GM21786 (cell line): ENCODE results near the gene ZNF618.
"Not testable (repeated sequence)": the region's sequence is repeated elsewhere in the genome, so short reads cannot be mapped to it uniquely, and the experiment has no call there.

Source experiments
- ATAC-seq: cut with Tn5 transposase; IDR thresholded peaks from one replicate; pipeline ENCODE4 v1.9.1; 2021; ENCODE audit not compliant: unreplicated experiment

ZNF618 gene

DNA sequence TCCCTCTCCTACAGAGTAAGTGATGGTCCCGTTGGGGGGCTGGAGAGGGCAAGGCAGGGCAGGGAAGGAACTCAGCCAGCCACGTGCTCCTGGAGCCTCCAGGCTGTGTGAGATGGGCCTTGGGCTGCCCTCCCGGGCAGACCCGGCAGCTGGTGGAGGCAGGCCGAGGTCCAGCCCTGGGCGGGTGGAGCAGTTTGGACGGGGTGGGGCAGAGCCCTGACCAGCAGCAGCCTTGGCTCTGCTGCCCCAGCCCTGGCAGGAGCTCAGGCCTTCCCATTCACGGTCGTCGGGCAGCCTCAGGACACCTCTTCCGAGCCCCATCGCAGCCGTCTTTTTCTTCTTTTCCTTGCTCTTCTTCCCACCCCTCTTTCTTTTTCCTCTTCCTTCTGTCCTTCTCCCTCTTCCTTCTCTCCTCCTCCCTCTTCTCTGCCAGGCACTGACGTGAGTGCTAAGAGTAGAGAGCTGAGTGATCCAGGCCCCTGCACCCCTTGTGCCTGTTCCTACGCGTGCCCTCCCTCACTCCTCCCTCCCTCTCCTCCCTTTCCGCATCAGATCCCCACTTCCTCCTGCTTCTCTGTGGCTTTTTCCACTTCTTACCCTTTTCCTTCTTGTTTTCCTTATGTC is 159.2 kb downstream of the ZNF618 start:
- ATAC-seq = no peak

DNA sequence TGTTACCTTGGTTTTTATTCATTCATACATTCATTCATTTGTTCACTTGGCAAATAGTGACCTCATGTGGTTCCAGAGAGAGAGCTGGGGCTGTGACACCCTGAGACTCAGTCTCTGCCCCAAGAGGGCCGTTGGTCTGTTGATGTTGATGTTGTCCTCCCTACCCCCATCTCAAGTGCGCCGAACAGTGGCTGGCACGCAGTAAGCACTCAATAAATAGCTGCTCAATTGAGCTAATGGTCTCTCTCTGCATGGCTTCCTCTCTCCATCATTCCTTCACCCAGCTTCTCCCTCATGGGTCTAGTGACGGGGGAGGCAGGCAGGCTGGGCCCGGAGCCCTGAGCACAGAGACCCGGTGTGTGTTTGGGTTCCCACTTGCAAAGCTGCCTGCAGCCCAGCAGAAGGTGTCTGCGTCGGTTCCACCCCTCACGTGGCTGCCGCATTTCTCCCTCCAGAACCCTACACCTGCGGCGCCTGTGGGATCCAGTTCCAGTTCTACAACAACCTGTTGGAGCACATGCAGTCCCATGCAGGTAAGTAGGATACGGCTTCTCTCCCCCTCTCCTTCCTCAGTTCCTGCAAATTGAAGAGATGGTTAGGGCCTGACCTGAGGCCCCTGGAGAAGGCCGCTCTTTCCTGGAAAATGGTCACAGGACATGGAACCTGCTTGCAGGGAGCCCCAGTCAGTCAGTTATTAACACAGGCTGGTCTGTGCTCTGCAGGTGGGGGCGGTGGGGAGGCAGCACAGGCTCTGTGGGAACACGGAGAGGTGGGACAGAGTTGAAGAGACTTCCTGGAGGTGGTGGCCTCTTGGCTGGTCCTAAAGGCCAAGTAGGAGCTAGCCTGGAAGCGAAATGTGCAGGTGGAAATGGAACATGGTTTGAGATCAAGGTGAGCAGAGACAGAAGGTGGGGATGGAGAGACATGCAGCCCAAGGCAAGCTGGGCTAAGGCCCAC is 160.0 kb downstream of the ZNF618 start:
- ATAC-seq = no peak

DNA sequence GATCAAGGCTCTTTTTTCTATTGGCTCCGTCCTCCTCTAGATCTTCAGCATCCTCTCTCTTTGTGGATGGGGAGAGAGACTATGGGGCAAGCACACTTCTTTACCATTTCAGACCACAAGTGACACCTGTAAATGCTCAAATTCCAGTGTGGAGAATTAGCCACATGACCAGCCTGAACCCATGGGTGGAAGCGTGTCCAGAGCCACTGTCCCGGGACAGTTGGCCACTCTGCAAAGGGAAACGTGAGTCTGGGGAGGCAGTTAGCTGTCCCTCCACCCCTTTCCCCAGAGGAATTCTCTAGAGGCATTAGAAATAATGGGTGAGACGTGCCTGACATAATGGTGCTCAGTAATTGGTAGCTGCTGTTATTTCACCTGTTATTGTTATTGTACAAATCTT is 161.1 kb downstream of the ZNF618 start:
- no peak for ATAC-seq

DNA sequence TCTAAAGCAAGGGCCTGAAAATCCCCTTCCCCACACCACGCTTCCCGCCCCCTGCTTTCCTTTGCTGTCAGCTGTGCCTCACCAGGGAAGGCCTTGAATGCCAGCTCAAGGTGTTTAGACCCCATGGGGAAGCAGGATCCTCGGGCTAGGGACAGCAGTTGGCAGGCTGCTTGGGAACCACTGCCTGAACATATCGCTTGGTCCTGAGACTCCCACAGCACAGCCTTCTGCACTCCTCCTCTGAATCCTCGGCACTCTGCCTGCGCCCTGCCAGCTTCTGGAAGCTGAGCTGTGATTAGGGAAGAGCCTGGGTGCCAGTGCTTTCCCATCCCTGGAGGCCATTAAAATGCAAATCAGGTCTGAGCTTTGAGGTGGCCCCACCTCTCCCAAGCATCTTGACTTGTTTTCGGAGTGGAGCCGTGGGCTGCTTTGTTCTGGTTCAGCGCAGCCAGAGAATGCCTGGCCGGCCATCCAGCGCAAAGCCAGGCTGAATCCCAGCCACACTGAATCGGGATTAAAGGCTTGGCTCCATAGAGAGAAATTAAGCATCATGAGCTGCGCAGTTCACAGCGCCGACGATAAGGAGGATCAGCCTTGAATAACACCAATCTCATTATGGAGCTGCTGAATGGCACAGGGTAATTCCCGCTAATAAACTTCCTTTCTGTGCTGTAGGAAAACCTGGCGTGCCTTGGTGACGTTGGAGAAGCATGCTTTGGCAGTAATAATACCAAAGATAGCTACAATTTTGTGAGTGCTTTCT is 162.0 kb downstream of the ZNF618 start:
- ATAC-seq = no peak

DNA sequence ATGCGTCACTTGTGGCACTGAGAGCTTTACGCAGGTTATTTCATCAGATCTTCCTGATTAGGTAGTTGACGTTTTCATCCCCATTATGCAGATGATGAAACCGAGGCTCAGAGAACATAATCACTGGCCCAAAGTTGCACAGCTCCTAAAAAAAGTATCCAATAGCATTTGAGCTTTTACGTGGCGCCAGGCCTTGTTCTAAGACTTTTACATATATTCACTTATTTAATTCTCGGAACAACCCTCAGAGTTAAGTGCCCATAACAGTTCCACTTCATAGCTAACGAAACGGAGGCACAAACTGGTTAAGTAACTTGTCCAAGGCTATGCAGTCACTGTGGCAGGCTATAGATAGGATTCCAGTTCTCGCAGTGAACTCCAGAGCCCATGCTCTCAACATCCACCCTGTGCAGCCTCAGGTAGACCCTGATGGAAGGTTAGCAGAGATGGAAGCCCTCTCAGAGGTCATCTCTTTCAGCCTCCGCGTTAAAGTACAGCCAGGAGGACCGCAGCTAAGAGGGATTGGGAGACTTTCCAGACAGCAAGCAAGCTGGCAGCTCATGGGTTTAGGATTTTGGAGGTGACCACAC is 162.7 kb downstream of the ZNF618 start:
- no peak for ATAC-seq

DNA sequence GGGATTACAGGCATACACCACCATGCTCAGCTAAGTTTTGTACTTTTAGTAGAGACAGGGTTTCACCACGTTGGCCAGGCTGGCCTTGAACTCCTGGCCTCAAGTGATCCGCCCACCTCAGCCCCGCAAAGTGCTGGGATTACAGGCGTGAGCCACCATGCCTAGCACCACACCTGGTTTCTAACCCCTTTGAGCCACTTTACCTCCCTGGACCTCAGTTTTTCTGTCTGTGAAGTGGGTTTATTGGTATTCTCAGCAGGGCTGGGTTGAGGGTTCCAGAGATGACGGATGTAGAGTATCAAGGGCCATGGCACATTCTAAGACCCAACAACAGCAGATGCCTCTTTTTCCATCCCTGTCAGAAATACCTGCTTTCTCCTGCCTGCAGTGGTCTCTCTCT is 163.4 kb downstream of the ZNF618 start:
- no peak for ATAC-seq

DNA sequence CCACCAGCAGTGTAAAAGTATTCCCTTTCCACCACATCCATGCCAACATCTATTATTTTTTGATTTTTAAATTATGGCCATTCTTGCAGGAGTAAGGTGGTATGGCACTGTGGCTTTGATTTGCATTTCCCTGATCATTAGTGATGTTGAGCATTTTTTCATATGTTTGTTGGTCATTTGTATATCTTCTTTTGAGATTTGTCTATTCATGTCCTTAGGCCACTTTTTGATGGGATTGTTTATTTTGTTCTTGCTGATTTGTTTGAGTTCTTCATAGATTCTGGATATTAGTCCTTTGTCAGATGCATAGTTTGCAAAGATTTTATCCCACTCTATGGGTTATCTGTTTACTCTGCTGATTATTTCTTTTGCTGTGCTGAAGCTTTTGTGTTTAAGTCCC is 167.6 kb downstream of the ZNF618 start:
- ATAC-seq = not testable (repeated sequence)

DNA sequence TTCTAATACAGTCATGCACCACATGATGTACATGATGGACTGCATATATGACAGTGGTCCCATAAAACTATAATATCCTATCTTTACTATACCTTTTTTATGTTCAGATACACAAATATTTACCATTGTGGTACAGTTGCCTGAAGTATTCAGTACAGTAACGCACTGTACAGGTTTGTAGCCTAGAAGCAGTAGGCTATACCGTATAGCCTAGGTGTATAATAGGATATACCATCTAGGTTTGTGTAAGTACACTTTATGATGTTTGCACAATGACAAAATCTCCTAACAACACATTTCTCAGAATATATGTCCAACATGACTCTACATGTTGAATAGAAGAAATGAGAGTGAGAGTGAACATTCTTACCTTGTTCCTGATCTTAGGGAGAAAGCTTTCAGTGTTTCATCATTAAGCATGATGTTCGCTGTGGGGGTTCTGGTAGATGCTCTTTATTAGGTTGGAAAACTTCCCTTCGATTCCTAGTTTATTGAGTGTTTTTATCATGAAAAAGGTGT is 170.2 kb downstream of the ZNF618 start:
- ATAC-seq = no peak

DNA sequence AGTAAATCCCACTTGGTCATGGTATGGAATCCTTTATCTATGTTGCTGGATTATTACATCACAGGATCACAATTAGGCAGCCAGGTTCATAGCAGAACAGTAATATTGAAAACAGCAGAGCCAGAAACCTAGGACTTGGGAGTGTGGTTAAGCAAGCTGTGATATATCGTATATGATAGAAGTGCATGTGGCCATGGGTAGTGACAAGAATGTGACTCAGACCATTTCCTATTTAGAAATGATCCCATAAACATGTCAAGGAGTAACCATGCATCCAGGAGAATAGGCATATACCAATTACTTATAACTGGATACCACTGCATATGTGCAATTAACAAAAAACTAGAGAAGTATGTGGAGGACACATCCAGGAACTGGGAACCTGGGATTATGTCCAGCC is 170.8 kb downstream of the ZNF618 start:
- no peak for ATAC-seq

DNA sequence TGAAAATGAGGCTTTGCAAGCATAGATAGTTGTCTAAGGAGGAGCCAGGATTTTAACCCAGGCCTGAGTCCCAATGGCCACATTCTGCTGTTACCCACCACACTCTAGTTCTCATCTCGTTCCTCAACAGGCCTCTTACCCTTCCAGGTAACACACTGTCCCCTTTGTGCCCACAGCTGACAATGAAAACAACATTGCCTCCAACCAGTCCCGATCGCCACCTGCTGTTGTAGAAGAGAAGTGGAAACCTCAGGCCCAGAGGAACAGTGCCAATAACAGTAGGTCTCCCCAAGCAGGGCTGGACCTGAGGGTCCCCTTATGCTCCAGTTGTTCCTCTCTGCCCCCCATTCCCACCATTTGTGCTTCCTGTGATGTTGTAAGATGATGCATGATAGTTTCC is 171.6 kb downstream of the ZNF618 start:
- no peak for ATAC-seq

DNA sequence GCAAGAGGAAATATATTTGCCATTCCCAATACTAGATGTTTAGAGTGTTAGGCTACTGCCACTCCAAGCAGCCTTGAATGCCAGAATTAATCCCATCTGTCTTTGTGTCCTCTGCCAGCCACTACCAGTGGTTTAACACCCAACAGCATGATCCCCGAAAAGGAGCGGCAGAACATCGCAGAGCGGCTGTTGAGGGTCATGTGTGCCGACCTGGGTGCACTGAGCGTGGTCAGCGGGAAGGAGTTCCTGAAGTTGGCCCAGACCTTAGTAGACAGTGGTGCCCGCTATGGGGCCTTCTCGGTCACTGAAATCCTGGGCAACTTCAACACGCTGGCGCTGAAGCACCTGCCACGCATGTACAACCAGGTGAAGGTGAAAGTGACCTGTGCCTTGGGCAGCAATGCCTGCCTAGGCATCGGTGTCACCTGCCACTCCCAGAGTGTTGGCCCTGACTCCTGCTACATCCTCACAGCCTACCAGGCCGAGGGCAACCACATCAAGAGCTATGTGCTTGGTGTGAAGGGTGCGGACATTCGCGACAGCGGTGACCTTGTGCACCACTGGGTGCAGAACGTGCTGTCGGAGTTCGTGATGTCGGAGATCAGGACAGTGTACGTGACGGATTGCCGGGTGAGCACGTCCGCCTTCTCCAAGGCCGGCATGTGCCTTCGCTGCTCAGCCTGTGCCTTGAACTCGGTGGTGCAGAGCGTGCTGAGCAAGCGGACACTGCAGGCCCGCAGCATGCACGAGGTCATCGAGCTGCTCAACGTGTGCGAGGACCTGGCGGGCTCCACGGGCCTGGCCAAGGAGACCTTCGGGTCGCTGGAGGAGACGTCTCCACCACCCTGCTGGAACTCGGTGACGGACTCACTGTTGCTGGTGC is 172.7 kb downstream of the ZNF618 start:
- ATAC-seq = no peak

DNA sequence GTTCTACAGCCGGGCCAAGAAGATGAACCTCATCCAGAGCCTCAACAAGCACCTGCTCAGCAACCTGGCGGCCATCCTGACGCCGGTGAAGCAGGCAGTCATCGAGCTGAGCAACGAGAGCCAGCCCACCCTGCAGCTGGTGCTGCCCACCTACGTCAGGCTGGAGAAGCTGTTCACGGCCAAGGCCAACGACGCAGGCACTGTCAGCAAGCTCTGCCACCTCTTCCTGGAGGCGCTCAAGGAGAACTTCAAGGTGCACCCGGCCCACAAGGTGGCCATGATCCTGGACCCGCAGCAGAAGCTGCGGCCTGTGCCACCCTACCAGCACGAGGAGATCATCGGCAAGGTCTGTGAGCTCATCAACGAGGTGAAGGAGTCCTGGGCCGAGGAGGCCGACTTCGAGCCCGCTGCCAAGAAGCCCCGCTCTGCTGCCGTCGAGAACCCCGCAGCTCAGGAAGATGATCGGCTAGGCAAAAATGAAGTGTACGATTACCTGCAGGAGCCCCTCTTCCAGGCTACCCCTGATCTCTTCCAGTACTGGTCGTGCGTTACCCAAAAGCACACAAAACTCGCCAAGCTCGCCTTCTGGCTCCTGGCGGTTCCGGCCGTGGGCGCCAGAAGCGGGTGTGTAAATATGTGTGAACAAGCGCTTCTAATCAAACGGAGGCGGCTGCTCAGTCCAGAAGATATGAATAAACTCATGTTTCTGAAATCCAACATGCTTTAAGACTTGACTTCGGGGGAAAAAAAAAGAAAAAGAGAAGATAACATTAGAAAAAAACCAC is 173.5 kb downstream of the ZNF618 start:
- ATAC-seq = no peak

DNA sequence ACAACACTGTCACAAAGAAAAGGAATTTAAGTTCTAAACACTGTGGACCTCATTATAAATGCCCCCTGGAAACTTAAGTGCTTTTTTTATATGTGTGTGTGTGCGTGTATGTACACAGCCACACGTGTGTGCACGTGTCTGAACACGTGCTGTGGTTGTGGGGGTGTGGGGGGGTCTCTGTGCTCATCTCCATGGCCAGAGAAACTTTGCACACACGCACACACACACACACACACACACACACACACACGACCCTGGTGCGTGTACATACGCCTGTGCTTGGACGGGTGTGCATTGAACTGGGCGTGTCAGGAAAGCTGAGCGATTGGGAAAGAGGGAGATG is 174.1 kb downstream of the ZNF618 start:
- no peak for ATAC-seq

DNA sequence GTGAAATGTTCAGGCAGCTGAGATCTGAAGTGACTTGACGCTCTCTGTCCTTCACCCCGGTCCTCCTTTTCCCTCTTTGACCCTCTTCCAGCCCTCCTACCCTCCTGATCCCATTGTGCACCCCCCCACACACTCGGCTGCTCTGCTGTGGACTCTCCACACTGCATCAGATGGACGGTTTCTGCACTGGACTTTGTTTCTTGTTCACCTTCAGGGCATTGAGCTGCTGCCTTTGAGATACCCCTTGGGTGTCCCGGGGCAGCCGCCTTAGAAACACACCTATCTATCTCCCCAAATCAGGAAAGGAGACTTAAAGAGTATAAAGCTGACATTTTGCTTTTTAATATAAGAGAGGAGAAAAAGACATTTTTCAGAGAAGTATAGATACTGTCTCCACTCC is 174.5 kb downstream of the ZNF618 start:
- no peak for ATAC-seq

DNA sequence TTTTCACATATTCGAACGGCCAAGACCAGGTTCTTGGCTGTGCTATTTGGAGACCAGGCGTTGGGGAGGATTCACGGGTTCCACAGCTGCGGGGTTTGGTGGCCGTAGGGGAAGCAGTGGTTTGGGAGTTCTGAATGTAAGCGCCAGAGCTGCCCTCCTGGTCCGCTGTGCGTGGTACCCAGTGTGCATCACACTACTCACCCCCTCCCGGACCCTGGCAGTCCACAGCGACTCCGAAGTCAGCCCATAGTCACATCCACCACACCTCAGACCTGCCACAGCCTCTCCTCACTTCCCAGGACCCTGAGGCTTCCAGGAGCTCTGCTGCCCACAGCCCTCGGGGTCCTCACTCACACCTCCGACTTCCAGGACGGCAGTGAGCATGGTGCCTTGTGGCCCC is 175.2 kb downstream of the ZNF618 start:
- no peak for ATAC-seq

DNA sequence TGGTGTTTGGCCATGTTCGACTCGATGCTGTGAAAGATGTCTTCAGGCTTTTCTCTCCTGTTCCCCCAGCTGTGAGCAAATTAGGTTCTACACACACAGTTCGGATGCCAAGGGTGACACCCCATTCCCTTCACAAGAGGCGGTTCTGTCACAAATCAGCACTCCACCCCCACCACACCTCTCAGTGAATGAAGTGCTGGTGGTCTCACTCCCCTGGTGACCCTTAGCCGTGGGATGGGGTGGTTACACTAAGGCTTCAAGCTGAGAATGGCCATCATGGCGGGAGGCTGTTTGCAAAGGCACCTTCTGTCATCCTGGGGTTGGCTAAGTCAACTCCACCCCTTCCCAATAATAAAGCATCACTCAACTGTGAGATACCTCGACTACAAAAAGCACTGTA is 175.6 kb downstream of the ZNF618 start:
- ATAC-seq = no peak

DNA sequence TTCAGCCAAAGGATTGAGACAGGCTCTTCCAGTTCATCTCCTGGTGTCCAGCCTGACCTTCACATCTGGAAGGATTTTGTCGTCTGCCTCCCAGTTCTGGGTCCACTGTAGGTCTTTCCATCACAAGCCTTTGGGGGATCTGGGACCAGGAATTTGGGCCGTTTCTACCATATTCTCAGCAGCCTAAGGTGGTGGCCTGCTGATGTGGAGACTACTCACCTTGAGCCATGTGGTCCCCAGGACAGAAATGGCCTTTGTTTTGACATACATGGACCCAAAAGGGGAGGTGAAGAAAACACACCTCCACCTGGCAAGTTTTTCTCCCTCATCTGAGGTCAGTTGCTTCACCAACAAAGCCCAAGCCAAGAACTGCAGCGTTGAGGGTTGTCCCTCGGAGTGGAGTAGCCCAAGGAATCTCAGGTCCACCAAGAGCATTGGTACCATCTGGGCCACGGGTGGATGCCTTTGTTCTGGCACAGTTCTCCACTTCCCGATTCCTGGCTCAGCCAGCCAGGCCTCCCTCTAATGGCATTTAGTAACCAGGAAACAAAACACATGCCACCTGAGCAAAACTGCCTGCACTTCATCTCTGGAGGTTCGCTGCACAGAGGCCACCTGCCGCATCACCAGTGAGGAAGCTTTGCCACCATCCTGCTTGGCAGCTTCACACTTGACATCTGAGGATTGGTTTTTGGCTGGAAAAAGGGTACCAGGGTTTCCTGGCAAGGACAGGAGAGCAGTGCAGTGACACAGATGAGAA is 177.3 kb downstream of the ZNF618 start:
- ATAC-seq = no peak

DNA sequence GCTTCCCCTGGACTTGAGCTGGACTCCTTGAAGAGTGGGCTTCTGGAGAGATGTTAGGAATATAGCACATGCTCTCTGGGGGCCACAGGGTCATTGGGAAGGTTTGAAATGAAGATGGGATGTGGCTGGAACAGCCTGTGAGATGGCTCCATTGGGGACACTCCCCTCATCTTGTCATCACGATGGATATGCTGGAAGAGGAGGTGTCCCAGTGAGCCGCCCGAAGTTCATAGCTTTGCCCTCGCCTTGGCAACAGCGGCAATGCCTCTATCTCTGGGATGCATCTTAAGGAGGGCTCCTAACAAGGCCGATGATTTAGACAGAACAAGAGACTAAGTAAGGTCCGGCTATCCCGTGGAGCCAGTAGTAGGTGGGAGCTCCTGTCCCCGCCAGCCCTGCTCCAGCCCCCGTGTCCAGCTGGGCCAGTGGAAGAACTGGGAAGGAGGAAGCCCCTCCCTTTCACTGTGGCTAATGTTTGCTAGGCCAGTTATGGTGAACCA is 178.1 kb downstream of the ZNF618 start:
- no peak for ATAC-seq

DNA sequence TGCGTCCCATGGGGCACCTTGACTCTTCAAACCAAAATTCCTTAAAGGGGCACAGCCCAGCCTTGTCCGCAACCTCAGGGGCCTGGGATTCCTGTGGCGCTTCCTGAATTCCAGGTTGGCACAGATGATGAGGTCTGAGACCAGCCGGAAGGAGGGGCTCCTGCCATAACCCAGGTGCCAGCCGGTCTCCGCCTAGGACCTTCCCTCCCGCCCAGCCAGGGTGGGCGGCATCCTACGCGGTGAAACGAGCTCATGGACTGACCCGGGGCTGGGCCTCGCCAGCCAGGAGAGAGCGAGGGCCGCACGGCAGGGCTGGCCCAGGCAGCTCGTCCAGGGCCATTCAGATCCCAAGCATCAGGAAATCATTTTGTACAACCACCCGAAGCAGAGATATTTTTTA is 179.0 kb downstream of the ZNF618 start:
- no peak for ATAC-seq
